ENCODE measurements around the gene TRIM49.
"Not testable (repeated sequence)": the region's sequence is repeated elsewhere in the genome, so short reads cannot be mapped to it uniquely, and the experiment has no call there.

The TRIM49 gene

GRCh38 chr11:89808475-89808874, at the start of gene TRIM49:
TRIM49 (minus strand) TSS chr11:89808575; CDS start chr11:89804469, 4,106 bp downstream.
- DNase-seq: not testable (repeated sequence)

- DNase-seq: not testable (repeated sequence)
Observed at GRCh38 chr11:89826694-89827093, 18.3 kb upstream of the TRIM49 start.

GRCh38 chr11:89820008-89820407, 11.6 kb upstream of the TRIM49 start:
- not testable (repeated sequence) for DNase-seq

GRCh38 chr11:89813535-89813934, 5.2 kb upstream of the TRIM49 start:
- DNase-seq: not testable (repeated sequence)

- DNase-seq: not testable (repeated sequence)
Observed at GRCh38 chr11:89787506-89788063, 20.8 kb downstream of the TRIM49 start.

GRCh38 chr11:89785726-89786125, 22.6 kb downstream of the TRIM49 start:
- not testable (repeated sequence) for DNase-seq

- DNase-seq: not testable (repeated sequence)
Observed at GRCh38 chr11:89750822-89751221, 57.6 kb downstream of the TRIM49 start.
